HepG2 (cell line): Measurements from ENCODE around the gene HDAC5.
"Not testable (repeated sequence)": the region's sequence is repeated elsewhere in the genome, so short reads cannot be mapped to it uniquely, and the experiment has no call there.

ENCODE experiments used
- CBX1 ChIP-seq: IDR thresholded peaks from one replicate; pipeline ENCODE4 v1.6.1; 2016; ENCODE audit warnings: antibody characterized with exemption, low read depth
- EP300 ChIP-seq, 3 experiments: sonication (generic) in 1 of 3; formaldehyde crosslinking in 1 of 3; IDR thresholded peaks; 2 replicates each; pipeline versions ENCODE4 v1.5.1 to v1.6.1; 2011 to 2020; ENCODE audit warnings: low read depth in 2 of 3, low read length in 2 of 3, borderline replicate concordance in 1 of 3, improper control_type of control experiment in 1 of 3, mild to moderate bottlenecking in 1 of 3, missing genetic modification reagents in 1 of 3, moderate library complexity in 1 of 3
- ZBTB8A ChIP-seq: sonication (generic); formaldehyde crosslinking; IDR thresholded peaks from 2 replicates; pipeline ENCODE4 v1.4.0; 2020; ENCODE audit warnings: mild to moderate bottlenecking, low read depth, missing genetic modification reagents, borderline replicate concordance
- ZSCAN20 ChIP-seq: sonication (generic); formaldehyde crosslinking; IDR thresholded peaks from 2 replicates; pipeline ENCODE4 v1.4.0; 2020; ENCODE audit warnings: missing genetic modification reagents, mild to moderate bottlenecking, borderline replicate concordance

- not testable (repeated sequence) for TF ChIP-seq ZSCAN20 (CRISPR knock-in tag); CBX1; ZBTB8A (CRISPR knock-in tag); EP300 (IDR thresholded peaks at IDR 0.05; ENCODE audit: low read depth in 2 of 2, low read length in 2 of 2); EP300 (CRISPR knock-in tag; IDR thresholded peaks at IDR 0.05; ENCODE audit: borderline replicate concordance)
Observed at GRCh38 chr17:44131372-44131771, 7.9 kb upstream of the HDAC5 start.
